GM19463 (cell line): ENCODE results near the gene EPS8L2.
"Not testable (repeated sequence)": the region's sequence is repeated elsewhere in the genome, so short reads cannot be mapped to it uniquely, and the experiment has no call there.

Experiments used
- ATAC-seq: cut with Tn5 transposase; IDR thresholded peaks from one replicate; pipeline ENCODE4 v1.9.1; 2021; ENCODE audit warnings: mild to moderate bottlenecking, moderate library complexity; ENCODE audit not compliant: unreplicated experiment

The EPS8L2 gene

DNA sequence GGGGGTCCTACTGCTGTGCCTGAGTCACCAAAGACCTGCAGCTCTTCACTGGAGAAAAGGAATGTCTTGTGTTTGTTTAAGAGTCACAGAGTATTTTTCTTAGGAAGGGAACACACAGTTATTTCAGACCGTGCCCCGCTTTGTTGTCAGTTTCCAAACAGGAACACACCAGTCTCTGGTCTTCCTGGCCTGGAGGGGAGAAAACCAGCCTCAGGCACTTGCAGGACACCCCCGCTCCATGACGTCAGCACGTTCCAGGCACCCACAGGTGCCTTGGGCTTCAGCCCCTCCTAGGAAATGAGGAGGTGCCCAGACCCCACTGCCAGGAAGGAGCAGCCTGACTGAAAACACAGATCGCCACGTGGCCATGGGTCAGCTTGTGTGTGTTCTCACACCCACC, 16.4 kb upstream of the EPS8L2 start:
- ATAC-seq = no peak

DNA sequence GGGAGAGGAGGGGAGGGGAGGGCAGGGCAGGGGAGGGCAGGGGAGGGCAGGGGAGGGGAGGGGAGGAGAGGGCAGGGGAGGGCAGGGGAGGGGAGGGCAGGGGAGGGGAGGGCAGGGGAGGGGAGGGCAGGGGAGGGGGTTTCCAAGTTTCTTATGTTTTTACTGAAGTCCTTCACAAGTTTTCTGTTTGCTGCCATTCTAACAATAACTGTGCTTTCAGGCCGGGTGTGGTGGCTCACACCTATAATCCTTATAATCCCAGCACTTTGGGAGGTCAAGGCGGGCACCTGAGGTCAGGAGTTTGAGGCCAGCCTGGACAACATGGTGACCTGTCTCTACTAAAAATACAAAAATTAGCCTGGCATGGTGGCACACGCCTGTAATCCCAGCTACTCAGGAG, 15.8 kb upstream of the EPS8L2 start:
- not testable (repeated sequence) for ATAC-seq

DNA sequence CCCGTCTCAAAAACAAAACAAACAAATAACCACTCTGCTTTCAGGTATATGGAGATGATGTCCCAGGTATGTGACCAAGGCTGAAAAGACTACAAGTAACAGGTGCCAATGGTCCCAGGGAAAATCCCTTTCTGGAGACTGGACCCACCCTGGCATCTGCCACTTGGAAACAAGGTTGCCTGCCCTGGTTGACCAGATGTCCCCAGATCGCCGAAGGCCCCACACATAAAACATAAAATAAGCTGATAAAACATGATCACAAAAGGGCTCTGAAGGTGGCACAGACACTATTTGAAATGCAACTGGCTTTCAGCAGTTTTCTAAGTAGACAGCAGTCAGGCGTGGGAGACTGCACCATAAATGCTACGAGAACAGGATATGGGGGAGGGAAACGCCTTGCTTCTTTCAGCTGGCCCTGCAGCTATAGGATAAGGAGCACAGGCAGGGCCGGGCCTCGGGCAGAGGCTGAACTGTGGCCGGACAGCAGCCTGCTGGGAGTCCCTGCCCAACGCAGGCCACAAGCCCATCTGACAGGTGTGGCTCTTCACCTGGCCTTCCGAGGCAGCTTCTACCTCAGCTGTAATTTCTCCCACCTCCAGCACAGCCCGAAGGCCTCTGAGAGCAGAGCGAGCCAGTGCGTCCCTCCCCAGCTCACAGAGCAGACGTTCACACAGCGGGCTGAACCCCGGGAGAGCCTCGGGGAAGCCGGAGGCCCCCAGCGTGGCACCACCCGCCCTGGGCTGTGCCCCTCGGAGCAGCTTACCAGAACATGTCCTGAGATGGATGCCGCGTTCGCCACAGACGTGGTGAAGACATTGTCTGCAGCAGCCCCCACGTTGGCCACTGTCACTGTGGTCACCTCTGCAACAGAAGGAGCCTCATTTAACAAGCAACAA, 15.0 kb upstream of the EPS8L2 start:
- ATAC-seq = no peak

- ATAC-seq = no peak
Measured at GRCh38 chr11:691710-692590, 14.1 kb upstream of the EPS8L2 start.

DNA sequence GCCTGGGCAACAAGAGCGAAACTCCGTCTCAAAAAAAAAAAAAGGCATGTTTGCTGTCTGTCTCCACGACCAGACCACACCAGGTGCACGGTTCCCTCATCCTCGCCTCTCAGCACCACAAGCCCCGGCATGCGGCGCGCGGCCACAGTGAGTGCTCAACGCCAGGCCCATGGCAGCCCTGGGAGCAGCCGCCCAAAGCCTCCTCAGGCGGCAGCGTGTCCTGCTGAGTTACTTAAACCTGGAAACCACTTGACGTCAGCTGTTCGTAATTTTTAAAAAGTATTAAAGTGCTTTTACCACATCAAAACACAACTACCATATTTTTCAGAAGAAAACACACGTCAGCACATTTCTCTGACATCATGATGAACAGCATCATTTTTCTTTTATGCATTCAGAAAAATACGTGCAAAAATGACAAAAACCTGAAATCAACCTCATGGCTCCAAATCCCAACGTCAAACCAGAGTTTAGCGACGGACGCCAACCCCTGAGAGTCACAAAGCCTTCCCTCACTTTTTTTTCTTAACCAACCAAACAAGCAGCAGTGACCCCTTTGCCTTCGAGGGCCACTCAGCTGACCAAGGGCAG, 13.1 kb upstream of the EPS8L2 start:
- no peak for ATAC-seq

- ATAC-seq = no peak
Measured at GRCh38 chr11:693415-693831, 12.6 kb upstream of the EPS8L2 start.

- no peak for ATAC-seq
Measured at GRCh38 chr11:693887-694562, 12.0 kb upstream of the EPS8L2 start.

GRCh38 chr11:694563-695287, 11.3 kb upstream of the EPS8L2 start, which contains the start of gene DEAF1:
Gene DEAF1, minus strand, starts transcription at chr11:695222. Its CDS starts 175 bp downstream, at chr11:695047.
- ATAC-seq = peak; percentile 73

- ATAC-seq = no peak
Measured at GRCh38 chr11:695288-695537, 10.8 kb upstream of the EPS8L2 start.

DNA sequence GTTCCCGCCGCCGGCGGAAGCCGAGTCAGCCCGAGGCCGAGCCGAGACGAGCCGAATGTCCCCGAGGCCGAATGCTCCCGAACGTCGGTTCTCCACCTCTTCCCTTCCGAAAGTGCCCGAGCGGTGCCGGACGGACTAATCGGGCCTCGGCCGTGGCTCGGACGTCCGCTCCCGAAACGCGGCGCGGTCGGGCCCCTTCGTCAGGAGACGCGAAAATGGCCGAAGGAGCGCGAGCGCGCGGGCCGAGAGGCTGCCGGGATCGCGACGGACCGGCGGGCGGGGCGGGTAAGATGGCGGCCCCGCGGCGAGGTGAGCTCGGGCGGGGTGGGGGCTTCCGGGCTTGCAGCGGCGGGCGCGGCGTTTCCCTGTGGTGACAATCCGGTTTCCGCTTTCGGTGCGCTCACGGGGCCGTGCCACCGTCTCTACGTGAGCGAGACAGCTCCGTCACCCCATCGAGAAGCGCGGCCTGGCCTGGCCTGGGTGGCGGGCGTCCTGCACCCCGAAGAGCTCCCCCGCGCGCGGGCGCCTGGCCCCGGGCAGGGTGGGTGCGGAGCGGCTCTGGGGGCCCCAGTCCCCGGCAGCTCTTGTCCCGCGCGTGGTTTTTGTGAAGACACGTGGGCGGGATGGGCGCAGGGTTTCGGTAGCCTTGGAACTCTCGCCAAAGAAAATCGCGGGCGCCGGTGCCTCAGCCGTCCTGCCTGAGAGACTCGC, 10.3 kb upstream of the EPS8L2 start, which contains the start of gene TMEM80:
TSS of gene TMEM80 (plus strand) at position 279 of the 711 bp plus-strand sequence. CDS start at position 291, 12 bp downstream.
- ATAC-seq = peak; percentile 60

GRCh38 chr11:696955-697491, 9.0 kb upstream of the EPS8L2 start:
- no peak for ATAC-seq

- no peak for ATAC-seq
Measured at GRCh38 chr11:697811-698311, 8.2 kb upstream of the EPS8L2 start.

DNA sequence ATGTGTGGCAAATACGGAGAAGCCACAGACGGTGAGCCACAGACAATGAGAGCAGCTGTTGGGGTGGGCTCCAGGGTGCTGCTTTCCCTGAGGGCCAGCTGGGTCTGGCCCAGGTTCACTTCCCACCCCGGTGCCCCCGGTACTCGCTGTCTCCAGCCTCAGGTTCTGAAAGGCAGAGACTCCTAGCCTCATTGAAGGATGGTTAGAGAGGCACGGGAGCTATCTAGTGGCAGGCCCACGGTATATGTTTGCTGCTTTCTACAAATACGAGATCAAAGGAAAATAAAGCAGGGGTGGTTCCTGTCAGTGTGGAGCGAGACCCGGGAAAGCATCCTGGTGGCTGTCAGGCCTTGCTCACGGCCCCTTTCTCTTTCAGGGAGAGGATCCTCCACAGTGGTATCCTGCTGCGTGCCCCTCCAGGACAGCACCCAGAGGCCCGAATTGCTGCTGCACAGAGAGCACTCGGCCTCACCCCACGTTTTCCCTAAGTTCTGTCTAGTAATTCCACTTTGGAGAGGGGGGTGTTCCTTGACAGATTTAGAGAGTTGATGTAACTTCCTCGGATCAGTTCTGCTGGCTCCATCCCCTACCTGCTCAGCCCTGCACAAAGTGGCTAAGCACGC, 7.4 kb upstream of the EPS8L2 start:
- ATAC-seq = no peak

DNA sequence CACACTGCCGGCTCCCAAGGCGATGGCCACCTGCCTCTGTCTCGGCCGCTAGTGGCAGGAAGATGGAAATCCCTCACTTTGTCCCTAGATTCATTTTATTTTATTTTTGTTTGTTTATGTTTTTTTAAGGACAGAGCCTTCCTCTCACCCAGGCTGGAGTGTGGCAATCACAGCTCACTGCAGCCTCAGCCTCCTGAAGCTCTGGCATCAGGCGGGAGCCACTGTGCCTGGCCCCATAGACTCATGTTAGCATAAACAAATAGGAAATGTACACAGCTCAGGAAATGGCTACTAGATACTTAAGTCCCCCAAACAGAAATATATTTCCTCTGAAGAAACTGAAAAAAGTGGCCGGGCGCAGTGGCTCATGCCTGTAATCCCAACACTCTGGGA, 6.9 kb upstream of the EPS8L2 start:
- no peak for ATAC-seq

DNA sequence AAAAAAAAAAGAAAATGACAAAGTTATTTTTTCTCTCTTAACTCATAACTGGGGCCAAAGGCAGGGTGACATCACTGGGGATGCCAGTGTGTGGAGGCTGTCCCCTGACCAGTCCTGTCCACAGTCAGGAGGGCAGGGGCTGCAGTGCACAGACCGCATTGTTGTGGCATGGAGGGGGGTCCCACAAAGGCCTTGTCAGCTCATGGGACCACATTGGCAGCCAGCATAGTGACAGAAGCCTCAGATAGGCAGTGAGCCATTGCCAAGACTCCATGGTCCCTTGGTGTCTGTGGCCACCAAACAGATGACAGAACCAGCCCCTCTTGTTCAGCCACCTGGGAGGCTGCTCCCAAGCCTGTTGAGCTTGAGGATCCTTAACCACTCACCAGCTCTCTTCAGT, 6.3 kb upstream of the EPS8L2 start:
- no peak for ATAC-seq

DNA sequence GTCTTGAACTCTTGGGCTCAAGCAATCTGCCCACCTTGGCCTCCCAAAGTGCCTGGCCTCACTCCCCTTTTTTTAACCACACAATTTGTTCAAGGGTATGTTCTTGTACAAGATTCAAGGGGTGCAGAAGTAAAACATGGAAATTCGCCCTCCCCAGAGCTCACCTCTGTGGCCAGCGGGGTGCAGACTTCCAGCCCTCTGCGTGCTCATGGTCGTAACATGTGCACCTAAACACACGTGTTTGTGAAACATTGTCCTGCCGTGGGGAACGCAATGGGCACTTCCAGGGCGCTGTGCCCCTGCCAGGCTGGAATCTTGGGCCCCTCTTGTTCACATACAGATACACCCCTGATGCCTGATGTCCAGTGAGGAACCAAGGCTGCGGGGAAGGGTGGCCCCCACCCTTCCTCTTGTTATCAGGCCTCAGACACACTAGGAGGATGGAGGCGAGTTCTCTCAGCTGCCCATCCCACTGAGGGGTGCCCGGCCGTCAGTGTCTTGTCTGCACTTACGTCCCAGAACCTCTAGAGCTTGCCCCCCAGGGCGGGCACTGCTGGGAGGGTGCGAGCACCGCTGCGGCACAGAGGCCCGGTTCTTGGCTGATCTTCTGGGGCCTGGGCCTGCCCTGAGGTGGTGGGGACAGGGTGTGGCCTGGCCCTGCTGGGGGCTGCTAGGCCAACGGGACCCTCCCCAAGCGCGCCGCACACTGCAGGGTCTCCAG, 4.1 kb upstream of the EPS8L2 start:
- ATAC-seq = no peak

DNA sequence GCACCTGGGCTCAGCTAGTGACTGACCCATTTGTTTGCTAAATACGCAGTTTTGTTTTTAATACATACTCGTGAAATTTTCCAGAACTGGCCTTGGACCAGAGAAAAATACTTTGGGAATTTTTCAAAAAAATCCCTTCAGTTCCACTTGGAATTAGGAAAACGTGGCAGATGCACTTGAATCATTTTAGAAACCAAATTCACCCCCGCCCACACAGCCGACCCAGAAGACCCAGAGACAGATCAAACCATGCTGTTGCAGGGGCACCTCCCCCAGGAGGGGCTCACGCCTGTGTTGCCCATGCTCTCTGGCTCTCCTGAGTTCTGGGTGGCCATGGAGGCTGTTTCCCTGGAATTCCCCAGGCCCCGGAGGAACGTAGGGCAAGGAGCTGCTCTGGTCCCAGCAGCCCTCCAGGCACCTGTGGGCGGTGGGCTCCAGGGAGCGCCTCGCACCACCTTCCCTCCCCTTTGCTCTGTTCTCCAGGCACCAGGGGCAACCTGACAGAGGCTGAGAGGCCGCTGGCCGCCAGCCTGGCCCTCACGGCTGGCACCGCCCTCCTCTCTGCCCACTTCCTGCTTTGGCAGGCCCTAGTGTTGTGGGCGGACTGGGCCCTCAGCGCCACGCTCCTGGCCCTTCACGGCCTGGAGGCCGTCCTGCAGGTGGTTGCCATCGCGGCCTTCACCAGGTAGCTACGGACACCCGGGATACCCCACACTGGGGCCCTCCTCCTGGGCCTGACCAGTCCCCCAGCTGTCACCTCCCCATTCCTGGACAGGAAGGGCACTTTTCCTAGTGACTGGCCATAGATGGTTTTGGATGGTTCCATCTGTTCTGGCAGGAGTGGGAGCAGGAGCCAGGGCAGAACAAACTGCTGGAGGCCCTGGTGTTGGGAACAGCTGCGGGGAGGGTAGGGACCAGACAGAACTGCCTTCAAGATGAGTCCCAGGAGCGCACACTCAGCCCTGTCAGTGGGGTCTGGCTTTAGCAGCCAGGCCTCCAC, 3.3 kb upstream of the EPS8L2 start:
- no peak for ATAC-seq
